ENCODE measurements around the gene POLR3C.
A peak's percentile ranks its signal among the peaks of the same experiment; 100 is the strongest.
"Not testable (repeated sequence)": the region's sequence is repeated elsewhere in the genome, so short reads cannot be mapped to it uniquely, and the experiment has no call there.

The POLR3C gene

GRCh38 chr1:145822779-145823331 is 1.1 kb upstream of the POLR3C start:
- not testable (repeated sequence) for DNase-seq (ENCODE audit: low read depth)

GRCh38 chr1:145824499-145824842 is 471 bp downstream of the POLR3C start:
- no peak for DNase-seq (ENCODE audit: low read depth)

GRCh38 chr1:145826030-145826429 is 2.0 kb downstream of the POLR3C start:
- no peak for DNase-seq (ENCODE audit: low read depth)

GRCh38 chr1:145827966-145828365 is 4.0 kb downstream of the POLR3C start:
- no peak for DNase-seq (ENCODE audit: low read depth)

GRCh38 chr1:145828367-145829026 is 4.5 kb downstream of the POLR3C start:
- DNase-seq (ENCODE audit: low read depth): no peak

GRCh38 chr1:145830810-145831209 is 6.8 kb downstream of the POLR3C start:
- DNase-seq (ENCODE audit: low read depth): not testable (repeated sequence)

- no peak for DNase-seq (ENCODE audit: low read depth)
Measured at GRCh38 chr1:145837656-145838055, 13.7 kb downstream of the POLR3C start.

GRCh38 chr1:145843031-145843430 is 19.0 kb downstream of the POLR3C start:
- no peak for DNase-seq (ENCODE audit: low read depth)

GRCh38 chr1:145845144-145845513 is 21.1 kb downstream of the POLR3C start:
- DNase-seq (ENCODE audit: low read depth): no peak

- DNase-seq (ENCODE audit: low read depth): peak; percentile 64
Measured at GRCh38 chr1:145845514-145846161, 21.6 kb downstream of the POLR3C start, which contains the start of gene NUDT17. Gene NUDT17, plus strand, starts transcription at chr1:145845630. Its CDS starts 11 bp downstream, at chr1:145845641.

GRCh38 chr1:145846201-145846612 is 22.2 kb downstream of the POLR3C start:
- DNase-seq (ENCODE audit: low read depth): no peak

- DNase-seq (ENCODE audit: low read depth): no peak
Measured at GRCh38 chr1:145847827-145848226, 23.8 kb downstream of the POLR3C start.

GRCh38 chr1:145849356-145850160 is 25.6 kb downstream of the POLR3C start:
- no peak for DNase-seq (ENCODE audit: low read depth)

- DNase-seq (ENCODE audit: low read depth): no peak
Measured at GRCh38 chr1:145855426-145855948, 31.5 kb downstream of the POLR3C start.

GRCh38 chr1:145857170-145857569 is 33.2 kb downstream of the POLR3C start:
- no peak for DNase-seq (ENCODE audit: low read depth)

- peak; percentile 26 for DNase-seq (ENCODE audit: low read depth)
Measured at GRCh38 chr1:145858238-145858900, 34.4 kb downstream of the POLR3C start.

- peak; percentile 66 for DNase-seq (ENCODE audit: low read depth)
Measured at GRCh38 chr1:145858901-145859490, 35.0 kb downstream of the POLR3C start, which contains the start of gene PIAS3. Gene PIAS3, minus strand, starts transcription at chr1:145859081. Its CDS starts 91 bp downstream, at chr1:145858990.

- peak; percentile 62 for DNase-seq (ENCODE audit: low read depth)
Measured at GRCh38 chr1:145859491-145860023, 35.6 kb downstream of the POLR3C start.

- DNase-seq (ENCODE audit: low read depth): no peak
Measured at GRCh38 chr1:145863282-145864018, 39.5 kb downstream of the POLR3C start.

GRCh38 chr1:145868232-145868631 is 44.2 kb downstream of the POLR3C start:
- DNase-seq (ENCODE audit: low read depth): no peak

Measured in stimulated activated CD8-positive, alpha-beta memory T cell treated with anti-CD3 and anti-CD28 coated beads, Interleukin-15, amount 100 ng/mL, for 1 hour (primary cell).